HG02938 (cell line): ENCODE data around the gene CALHM3.

Experiments used
- ATAC-seq: cut with Tn5 transposase; IDR thresholded peaks from one replicate; pipeline ENCODE4 v1.9.1; 2021; ENCODE audit warnings: mild to moderate bottlenecking, moderate library complexity; ENCODE audit not compliant: unreplicated experiment

CALHM3 gene

GRCh38 chr10:103451091-103451813 lies 27.8 kb downstream of the CALHM3 start:
- no peak for ATAC-seq

- ATAC-seq = no peak
Observed at GRCh38 chr10:103450201-103450695, 28.8 kb downstream of the CALHM3 start.

GRCh38 chr10:103449208-103450144 lies 29.6 kb downstream of the CALHM3 start:
- ATAC-seq = no peak

GRCh38 chr10:103448746-103449145 lies 30.3 kb downstream of the CALHM3 start:
- no peak for ATAC-seq

GRCh38 chr10:103447187-103447586 lies 31.9 kb downstream of the CALHM3 start:
- no peak for ATAC-seq

- no peak for ATAC-seq
Observed at GRCh38 chr10:103445767-103446567, 33.1 kb downstream of the CALHM3 start.

GRCh38 chr10:103445366-103445765 lies 33.7 kb downstream of the CALHM3 start:
- no peak for ATAC-seq

GRCh38 chr10:103444478-103444877 lies 34.6 kb downstream of the CALHM3 start:
- no peak for ATAC-seq

GRCh38 chr10:103443475-103444185 lies 35.4 kb downstream of the CALHM3 start:
- no peak for ATAC-seq

- ATAC-seq = no peak
Observed at GRCh38 chr10:103442031-103442461, 37.0 kb downstream of the CALHM3 start.

GRCh38 chr10:103441611-103442010 lies 37.4 kb downstream of the CALHM3 start:
- ATAC-seq = no peak

- ATAC-seq = no peak
Observed at GRCh38 chr10:103441206-103441605, 37.8 kb downstream of the CALHM3 start.

GRCh38 chr10:103440416-103440815 lies 38.6 kb downstream of the CALHM3 start:
- no peak for ATAC-seq

GRCh38 chr10:103439776-103440175 lies 39.3 kb downstream of the CALHM3 start:
- no peak for ATAC-seq

GRCh38 chr10:103433858-103434257 lies 45.2 kb downstream of the CALHM3 start:
- ATAC-seq = no peak

GRCh38 chr10:103431902-103432301 lies 47.1 kb downstream of the CALHM3 start:
- no peak for ATAC-seq

GRCh38 chr10:103429647-103430046 lies 49.4 kb downstream of the CALHM3 start:
- ATAC-seq = no peak

GRCh38 chr10:103428989-103429643 lies 49.9 kb downstream of the CALHM3 start:
- ATAC-seq = no peak

- no peak for ATAC-seq
Observed at GRCh38 chr10:103427866-103428265, 51.2 kb downstream of the CALHM3 start.

GRCh38 chr10:103423748-103424147 lies 55.3 kb downstream of the CALHM3 start:
- no peak for ATAC-seq
